HepG2 (cell line): ENCODE results near the gene HK2. TPM values are rescaled to one million over a fixed set of nuclear protein-coding genes. Genes with fewer than 3 reads are reported as not detected.

ENCODE experiments used
- ARNT ChIP-seq: fragments of 450-650 bp; IDR thresholded peaks from 2 replicates; pipeline ENCODE4 v1.6.1; 2017
- CREM ChIP-seq, 2 experiments: sonication (generic) in 1 of 2; formaldehyde crosslinking in 1 of 2; IDR thresholded peaks; 2 replicates each; pipeline versions ENCODE4 v1.4.0 to v1.6.1; 2016 to 2020; ENCODE audit warnings: antibody characterized with exemption in 1 of 2, mild to moderate bottlenecking in 1 of 2, missing genetic modification reagents in 1 of 2
- FOXA1 ChIP-seq, 2 experiments: fragments of 450-650 bp in 1 of 2; sonication (generic) in 1 of 2; formaldehyde crosslinking in 1 of 2; IDR thresholded peaks; 2 replicates each; pipeline versions ENCODE4 v1.4.0 to v1.6.1; 2016 to 2020; ENCODE audit warnings: missing genetic modification reagents in 1 of 2
- IRX3 ChIP-seq: sonication (generic); formaldehyde crosslinking; IDR thresholded peaks from 2 replicates; pipeline ENCODE4 v1.8.1; 2023; ENCODE audit warnings: mild to moderate bottlenecking, low read depth, missing genetic modification reagents, borderline replicate concordance
- MBNL3 ChIP-seq: fragments of 250-450 bp; sonication (Bioruptor Pico); conservative IDR thresholded peaks from 2 replicates; pipeline ENCODE4 v1.8.0; 2022; ENCODE audit warnings: mild to moderate bottlenecking, inconsistent platforms
- RFXAP ChIP-seq: sonication (generic); formaldehyde crosslinking; IDR thresholded peaks from 2 replicates; pipeline ENCODE4 v1.4.0; 2020; ENCODE audit warnings: missing genetic modification reagents, borderline replicate concordance
- SALL2 ChIP-seq: sonication (generic); formaldehyde crosslinking; IDR thresholded peaks from 2 replicates; pipeline ENCODE4 v1.8.1; 2023; ENCODE audit warnings: mild to moderate bottlenecking, missing genetic modification reagents, inconsistent platforms
- TAF1 ChIP-seq: sonication (generic); formaldehyde crosslinking; IDR thresholded peaks from 2 replicates; pipeline ENCODE4 v1.4.0; 2020; ENCODE audit warnings: missing genetic modification reagents
- YEATS2 ChIP-seq: sonication (generic); formaldehyde crosslinking; IDR thresholded peaks from 2 replicates; pipeline ENCODE4 v1.4.0; 2020; ENCODE audit warnings: missing genetic modification reagents, borderline replicate concordance
- ZMYM4 ChIP-seq: sonication (generic); formaldehyde crosslinking; IDR thresholded peaks from 2 replicates; pipeline ENCODE4 v1.8.1; 2023; ENCODE audit warnings: mild to moderate bottlenecking, missing genetic modification reagents
- ZNF430 ChIP-seq: sonication (generic); formaldehyde crosslinking; IDR thresholded peaks from 2 replicates; pipeline ENCODE4 v1.9.0; 2021; ENCODE audit warnings: mild to moderate bottlenecking, missing genetic modification reagents
- ZNF501 ChIP-seq: sonication (generic); formaldehyde crosslinking; IDR thresholded peaks from 2 replicates; pipeline ENCODE4 v1.5.1; 2020; ENCODE audit warnings: mild to moderate bottlenecking, moderate library complexity, missing genetic modification reagents
- polyA plus RNA-seq, 8 experiments: library from polyadenylated mRNA; depleted of rRNA in 3 of 8; stranded (reverse) in 7 of 8; unstranded in 1 of 8; fragments of >200 nt; fragmentation: Illumina TruSeq in 4 of 8; extraction: Trizol in 4 of 8; gene quantifications; 2 replicates each; pipeline versions ENCODE4 v1.2.1 to v1.2.3, GENCODE V29; 2011 to 2016; ENCODE audit warnings: low read depth in 4 of 8, missing spikeins in 1 of 8, mixed read lengths in 1 of 8; ENCODE audit not compliant: insufficient read depth in 1 of 8
- total RNA-seq, 5 experiments: library from RNA; depleted of rRNA; stranded (reverse); fragments of >200 nt; fragmentation: Illumina TruSeq; extraction: Trizol; gene quantifications; 2 replicates each; pipeline ENCODE4 v1.2.3, GENCODE V29; 2016; ENCODE audit warnings: low read depth in 1 of 5
- TF ChIP-seq, protein P1 (sequence below), 2 experiments: sonication (generic) in 1 of 2; formaldehyde crosslinking in 1 of 2; IDR thresholded peaks; 2 replicates each; pipeline versions ENCODE4 v1.4.0 to v1.6.1; 2016 to 2020; ENCODE audit warnings: borderline replicate concordance in 1 of 2, low read depth in 1 of 2, mild to moderate bottlenecking in 1 of 2, missing genetic modification reagents in 1 of 2
- TF ChIP-seq, protein P2 (sequence below): sonication (generic); formaldehyde crosslinking; IDR thresholded peaks from 2 replicates; pipeline ENCODE4 v1.8.0; 2022; ENCODE audit warnings: mild to moderate bottlenecking, missing genetic modification reagents, moderate library complexity
- TF ChIP-seq, protein P3 (sequence below): sonication (generic); formaldehyde crosslinking; IDR thresholded peaks from 2 replicates; pipeline ENCODE4 v1.8.0; 2022; ENCODE audit warnings: missing genetic modification reagents, mild to moderate bottlenecking, moderate library complexity, borderline replicate concordance
- TF ChIP-seq, protein P4 (sequence below): sonication (generic); formaldehyde crosslinking; IDR thresholded peaks from 2 replicates; pipeline ENCODE4 v1.4.0; 2020; ENCODE audit warnings: missing genetic modification reagents

HK2 gene
- total and polyA plus RNA-seq, 2 of the 13 experiments (the other 11 are each of a cell fraction or from before 2014, with no cell fraction given): 13.2 to 101 TPM

DNA sequence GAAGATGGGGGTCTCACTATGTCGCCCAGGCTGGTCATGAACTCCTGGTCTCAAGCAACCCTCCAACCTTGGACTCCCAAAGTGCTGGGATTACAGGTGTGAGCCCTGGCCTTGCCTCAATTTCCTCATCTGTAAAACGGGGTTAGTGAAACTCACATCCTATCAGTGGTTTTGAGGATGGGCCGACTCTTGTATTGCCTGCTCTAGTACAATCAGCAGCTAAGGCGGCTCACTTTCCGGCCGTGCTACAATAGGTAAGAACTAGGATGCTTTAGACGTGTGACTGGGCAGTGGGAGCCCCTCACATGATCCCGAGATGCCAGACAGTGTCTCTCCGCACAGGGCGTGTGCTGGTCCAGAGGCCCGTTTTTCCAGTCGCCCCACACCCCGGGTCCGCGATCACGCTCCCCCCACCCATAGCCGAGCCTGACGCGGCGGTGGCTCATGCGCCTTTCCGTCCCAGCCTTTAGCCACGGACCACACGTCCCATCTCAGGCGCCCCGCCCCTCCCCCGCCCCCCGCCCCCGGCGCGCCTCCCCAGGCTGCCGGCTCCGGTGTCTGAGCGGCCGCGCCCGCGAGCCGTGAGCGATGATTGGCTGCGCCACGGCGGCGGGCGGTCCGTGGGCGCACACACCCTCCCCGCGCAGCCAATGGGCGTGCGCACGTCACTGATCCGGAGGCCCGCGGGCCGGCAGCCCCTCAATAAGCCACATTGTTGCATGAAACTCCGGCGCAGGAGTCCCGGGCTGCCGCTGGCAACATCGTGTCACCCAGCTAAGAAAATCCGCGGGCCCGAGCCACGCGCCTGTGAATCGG lies at the start of gene HK2 (continued):
- TF ChIP-seq CREM (IDR thresholded peaks at IDR 0.05) (peak; percentile 49; the same call in 1 of the 2 replicates), CREM (CRISPR knock-in tag; IDR thresholded peaks at IDR 0.05) (no peak), YEATS2 (CRISPR knock-in tag) (peak; percentile 8; the same call in 1 of the 2 replicates), FOXA1 (IDR thresholded peaks at IDR 0.05) (no peak), FOXA1 (CRISPR knock-in tag; IDR thresholded peaks at IDR 0.05) (no peak), ZMYM4 (CRISPR knock-in tag) (peak; percentile 35), ZNF430 (CRISPR knock-in tag) (peak; percentile 26), SALL2 (peak; percentile 81), RFXAP (CRISPR knock-in tag) (peak; percentile 60; the same call in 1 of the 2 replicates), MBNL3 (no peak), TAF1 (CRISPR knock-in tag) (peak; percentile 96), ARNT (no peak), ZNF501 (CRISPR knock-in tag) (peak; percentile 27; the same call in 1 of the 2 replicates), IRX3 (no peak)
- TF ChIP-seq, protein P1, sequence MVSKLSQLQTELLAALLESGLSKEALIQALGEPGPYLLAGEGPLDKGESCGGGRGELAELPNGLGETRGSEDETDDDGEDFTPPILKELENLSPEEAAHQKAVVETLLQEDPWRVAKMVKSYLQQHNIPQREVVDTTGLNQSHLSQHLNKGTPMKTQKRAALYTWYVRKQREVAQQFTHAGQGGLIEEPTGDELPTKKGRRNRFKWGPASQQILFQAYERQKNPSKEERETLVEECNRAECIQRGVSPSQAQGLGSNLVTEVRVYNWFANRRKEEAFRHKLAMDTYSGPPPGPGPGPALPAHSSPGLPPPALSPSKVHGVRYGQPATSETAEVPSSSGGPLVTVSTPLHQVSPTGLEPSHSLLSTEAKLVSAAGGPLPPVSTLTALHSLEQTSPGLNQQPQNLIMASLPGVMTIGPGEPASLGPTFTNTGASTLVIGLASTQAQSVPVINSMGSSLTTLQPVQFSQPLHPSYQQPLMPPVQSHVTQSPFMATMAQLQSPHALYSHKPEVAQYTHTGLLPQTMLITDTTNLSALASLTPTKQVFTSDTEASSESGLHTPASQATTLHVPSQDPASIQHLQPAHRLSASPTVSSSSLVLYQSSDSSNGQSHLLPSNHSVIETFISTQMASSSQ (IDR thresholded peaks at IDR 0.05; ENCODE audit: low read depth): no peak
- TF ChIP-seq, protein P1 (CRISPR knock-in tag; IDR thresholded peaks at IDR 0.05; ENCODE audit: borderline replicate concordance): peak; percentile 49; the same call in 1 of the 2 replicates
- TF ChIP-seq, protein P2, sequence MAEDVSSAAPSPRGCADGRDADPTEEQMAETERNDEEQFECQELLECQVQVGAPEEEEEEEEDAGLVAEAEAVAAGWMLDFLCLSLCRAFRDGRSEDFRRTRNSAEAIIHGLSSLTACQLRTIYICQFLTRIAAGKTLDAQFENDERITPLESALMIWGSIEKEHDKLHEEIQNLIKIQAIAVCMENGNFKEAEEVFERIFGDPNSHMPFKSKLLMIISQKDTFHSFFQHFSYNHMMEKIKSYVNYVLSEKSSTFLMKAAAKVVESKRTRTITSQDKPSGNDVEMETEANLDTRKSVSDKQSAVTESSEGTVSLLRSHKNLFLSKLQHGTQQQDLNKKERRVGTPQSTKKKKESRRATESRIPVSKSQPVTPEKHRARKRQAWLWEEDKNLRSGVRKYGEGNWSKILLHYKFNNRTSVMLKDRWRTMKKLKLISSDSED (CRISPR knock-in tag): no peak
- TF ChIP-seq, protein P3, sequence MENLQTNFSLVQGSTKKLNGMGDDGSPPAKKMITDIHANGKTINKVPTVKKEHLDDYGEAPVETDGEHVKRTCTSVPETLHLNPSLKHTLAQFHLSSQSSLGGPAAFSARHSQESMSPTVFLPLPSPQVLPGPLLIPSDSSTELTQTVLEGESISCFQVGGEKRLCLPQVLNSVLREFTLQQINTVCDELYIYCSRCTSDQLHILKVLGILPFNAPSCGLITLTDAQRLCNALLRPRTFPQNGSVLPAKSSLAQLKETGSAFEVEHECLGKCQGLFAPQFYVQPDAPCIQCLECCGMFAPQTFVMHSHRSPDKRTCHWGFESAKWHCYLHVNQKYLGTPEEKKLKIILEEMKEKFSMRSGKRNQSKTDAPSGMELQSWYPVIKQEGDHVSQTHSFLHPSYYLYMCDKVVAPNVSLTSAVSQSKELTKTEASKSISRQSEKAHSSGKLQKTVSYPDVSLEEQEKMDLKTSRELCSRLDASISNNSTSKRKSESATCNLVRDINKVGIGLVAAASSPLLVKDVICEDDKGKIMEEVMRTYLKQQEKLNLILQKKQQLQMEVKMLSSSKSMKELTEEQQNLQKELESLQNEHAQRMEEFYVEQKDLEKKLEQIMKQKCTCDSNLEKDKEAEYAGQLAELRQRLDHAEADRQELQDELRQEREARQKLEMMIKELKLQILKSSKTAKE: 0 out of 2 replicates have a peak, but pooled peaks have one; percentile 14
- TF ChIP-seq, protein P4, sequence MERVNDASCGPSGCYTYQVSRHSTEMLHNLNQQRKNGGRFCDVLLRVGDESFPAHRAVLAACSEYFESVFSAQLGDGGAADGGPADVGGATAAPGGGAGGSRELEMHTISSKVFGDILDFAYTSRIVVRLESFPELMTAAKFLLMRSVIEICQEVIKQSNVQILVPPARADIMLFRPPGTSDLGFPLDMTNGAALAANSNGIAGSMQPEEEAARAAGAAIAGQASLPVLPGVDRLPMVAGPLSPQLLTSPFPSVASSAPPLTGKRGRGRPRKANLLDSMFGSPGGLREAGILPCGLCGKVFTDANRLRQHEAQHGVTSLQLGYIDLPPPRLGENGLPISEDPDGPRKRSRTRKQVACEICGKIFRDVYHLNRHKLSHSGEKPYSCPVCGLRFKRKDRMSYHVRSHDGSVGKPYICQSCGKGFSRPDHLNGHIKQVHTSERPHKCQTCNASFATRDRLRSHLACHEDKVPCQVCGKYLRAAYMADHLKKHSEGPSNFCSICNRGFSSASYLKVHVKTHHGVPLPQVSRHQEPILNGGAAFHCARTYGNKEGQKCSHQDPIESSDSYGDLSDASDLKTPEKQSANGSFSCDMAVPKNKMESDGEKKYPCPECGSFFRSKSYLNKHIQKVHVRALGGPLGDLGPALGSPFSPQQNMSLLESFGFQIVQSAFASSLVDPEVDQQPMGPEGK: peak; percentile 76
